Activated CD4-positive, alpha-beta T cell treated with anti-CD3 and anti-CD28 coated beads, Interleukin-2, amount 10 ng/mL, durations not matched to agents 24 days and 14 days (primary cell): ENCODE data around the gene STARD7. TPM values are rescaled to one million over a fixed set of nuclear protein-coding genes. Genes with fewer than 3 reads are reported as not detected.

ENCODE experiments used
- DNase-seq: peaks from one replicate; pipeline ENCODE4 v3.0.0; 2022
- H3K27ac Mint-ChIP-seq: one replicate; pipeline ENCODE4 v1.8.0; 2022; ENCODE audit warnings: mild to moderate bottlenecking, mixed read lengths
- H3K27me3 Mint-ChIP-seq: one replicate; pipeline ENCODE4 v1.8.0; 2022; ENCODE audit warnings: mixed read lengths
- H3K36me3 Mint-ChIP-seq: one replicate; pipeline ENCODE4 v1.8.0; 2022; ENCODE audit warnings: low read depth, mild to moderate bottlenecking, mixed read lengths
- H3K4me1 Mint-ChIP-seq: one replicate; pipeline ENCODE4 v1.8.0; 2021; ENCODE audit warnings: mixed read lengths
- H3K4me3 Mint-ChIP-seq: one replicate; pipeline ENCODE4 v1.8.0; 2022; ENCODE audit warnings: mild to moderate bottlenecking, moderate library complexity, mixed read lengths
- H3K9me3 Mint-ChIP-seq: one replicate; pipeline ENCODE4 v1.8.0; 2021; ENCODE audit warnings: mixed read lengths
- intact Hi-C: fragments of 100-400 bp; cut with micrococcal nuclease; formaldehyde crosslinking; loops from one replicate; pipeline ENCODE4 v1.15.1; 2023
- total RNA-seq: library from RNA; stranded (reverse); gene quantifications from 2 replicates; pipeline ENCODE4 v1.2.3, GENCODE V29; 2022

The STARD7 gene
- total RNA-seq, 1 donor from 2014 or later, result 212 TPM

DNA sequence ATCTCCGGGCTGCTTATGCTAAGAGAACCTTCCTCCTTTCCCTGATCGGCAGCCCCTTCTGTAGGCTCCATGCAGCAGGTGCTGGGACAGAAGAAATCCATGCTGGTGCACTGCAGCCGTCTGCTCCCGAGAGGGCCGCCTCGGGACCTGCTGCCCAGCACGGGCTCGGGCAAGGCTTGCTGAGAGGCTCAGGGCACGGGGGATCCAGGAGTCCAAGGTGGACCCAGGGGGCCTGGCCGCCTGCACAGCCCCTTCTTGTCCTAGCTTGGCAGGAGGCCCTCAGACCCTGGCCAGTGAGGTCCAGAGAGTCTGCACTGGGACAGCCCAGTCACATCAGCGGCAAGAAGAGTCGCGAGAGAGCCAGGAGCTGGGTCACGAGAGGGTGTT is 50.1 kb downstream of the STARD7 start:
- intact Hi-C loops, result no loop called here
- Mint-ChIP-seq H3K27ac (peak overlapping the region; percentile 92), H3K4me1 (peaks cover 62% of the 10 kb centered on the region), H3K27me3 (no peaks in the 10 kb centered on the region), H3K9me3 (peaks cover 3% of the 10 kb centered on the region), H3K36me3 (peaks cover 3% of the 10 kb centered on the region), H3K4me3 (peak overlapping the region; percentile 70)
- DNase-seq, result no peak

- DNase-seq, result peak; percentile 92
- Mint-ChIP-seq H3K27me3 (no peaks in the 10 kb centered on the region), H3K9me3 (peaks cover 3% of the 10 kb centered on the region), H3K4me3 (peak overlapping the region; percentile 70), H3K27ac (peak overlapping the region; percentile 92), H3K4me1 (peaks cover 64% of the 10 kb centered on the region), H3K36me3 (peaks cover 3% of the 10 kb centered on the region)
- intact Hi-C loops, result loop anchor here (1.0 kb wide), 2 partner anchors 12 to 16 kb away; no protein-coding TSS in a partner anchor
Observed at GRCh38 chr2:96157649-96158553, 50.7 kb downstream of the STARD7 start.

GRCh38 chr2:96156926-96157648 is 51.5 kb downstream of the STARD7 start:
- intact Hi-C loops, result loop anchor here (1.0 kb wide), 2 partner anchors 11 to 17 kb away; no protein-coding TSS in a partner anchor
- peak; percentile 65 for DNase-seq
- Mint-ChIP-seq H3K36me3 (peaks cover 3% of the 10 kb centered on the region), H3K9me3 (peaks cover 3% of the 10 kb centered on the region), H3K27ac (peak overlapping the region; percentile 92), H3K4me3 (peak overlapping the region; percentile 70), H3K4me1 (peaks cover 61% of the 10 kb centered on the region), H3K27me3 (no peaks in the 10 kb centered on the region)

DNA sequence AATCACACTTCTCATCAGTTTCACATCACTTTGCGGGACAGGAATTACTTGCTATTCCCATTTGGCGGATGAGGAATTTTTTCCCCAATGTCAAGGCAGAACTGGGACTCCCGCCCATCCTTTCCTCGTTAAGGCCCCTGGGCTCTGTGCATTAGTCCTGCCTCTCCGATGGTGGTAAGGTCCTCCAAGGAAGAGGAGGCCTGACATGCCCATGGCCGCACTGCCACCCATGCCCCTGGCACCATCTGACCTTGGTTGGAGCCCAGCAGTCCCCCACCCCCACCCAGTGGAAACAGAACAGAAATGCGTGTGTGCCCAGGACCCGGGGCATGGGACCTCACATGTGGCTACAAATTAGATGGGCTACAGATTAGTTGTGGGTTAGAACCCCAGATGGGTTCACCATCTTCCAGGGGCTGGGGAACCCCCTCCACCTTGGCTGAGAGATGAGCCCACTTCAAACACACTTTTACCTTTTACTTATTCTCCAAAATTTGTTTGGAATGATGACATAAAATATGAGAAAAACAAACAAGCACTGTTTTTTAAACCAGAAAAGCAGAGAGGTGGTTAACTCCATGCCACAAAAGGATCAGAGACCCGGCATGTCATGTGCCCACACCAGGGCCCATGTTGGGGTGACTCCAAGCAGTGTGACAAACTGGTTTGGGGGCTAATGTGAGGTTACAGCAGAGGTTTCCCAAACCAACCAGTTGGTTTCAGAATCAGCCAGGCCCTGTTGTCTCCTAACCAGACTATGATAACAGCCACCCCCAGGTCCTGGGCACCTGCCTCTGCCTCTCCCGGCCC is 52.4 kb downstream of the STARD7 start:
- Mint-ChIP-seq H3K27me3 (no peaks in the 10 kb centered on the region), H3K4me1 (peaks cover 63% of the 10 kb centered on the region), H3K4me3 (peak overlapping the region; percentile 70), H3K27ac (peak overlapping the region; percentile 92), H3K36me3 (peaks cover 3% of the 10 kb centered on the region), H3K9me3 (peaks cover 3% of the 10 kb centered on the region)
- peak; percentile 82 for DNase-seq
- intact Hi-C loops, result no loop called here

GRCh38 chr2:96154506-96155380 is 53.9 kb downstream of the STARD7 start:
- Mint-ChIP-seq H3K4me1 (peaks cover 66% of the 10 kb centered on the region), H3K36me3 (peaks cover under 1% of the 10 kb centered on the region), H3K27me3 (no peaks in the 10 kb centered on the region), H3K4me3 (no peak overlapping the region), H3K27ac (peak overlapping the region; percentile 63), H3K9me3 (peaks cover under 1% of the 10 kb centered on the region)
- no peak for DNase-seq
- intact Hi-C loops, result no loop called here

DNA sequence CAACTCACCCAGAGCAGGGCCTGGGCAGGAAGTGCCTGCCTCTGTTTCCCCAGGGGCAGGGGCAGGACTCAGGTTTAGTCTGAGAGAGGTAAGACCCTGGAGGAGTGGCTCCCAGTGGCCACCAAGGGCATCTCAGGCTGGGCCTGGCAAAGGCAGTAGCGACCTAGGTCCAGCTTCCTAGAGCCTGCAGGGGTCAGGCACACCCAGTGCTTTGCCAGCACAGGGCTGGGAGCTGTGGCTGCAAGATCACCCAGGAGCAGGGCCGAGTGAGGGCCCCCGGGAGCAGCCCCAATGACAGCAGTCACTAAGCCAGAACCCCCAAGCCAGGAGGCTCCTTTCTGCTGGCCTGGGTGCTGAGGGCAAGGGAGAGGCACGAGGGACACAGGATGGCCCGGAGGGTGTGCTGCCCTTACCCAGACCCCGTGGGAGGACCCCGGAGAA is 54.6 kb downstream of the STARD7 start:
- Mint-ChIP-seq H3K4me1 (peaks cover 63% of the 10 kb centered on the region), H3K36me3 (no peaks in the 10 kb centered on the region), H3K9me3 (no peaks in the 10 kb centered on the region), H3K27me3 (no peaks in the 10 kb centered on the region), H3K4me3 (no peak overlapping the region), H3K27ac (no peak overlapping the region)
- DNase-seq, result no peak
- intact Hi-C loops, result no loop called here

DNA sequence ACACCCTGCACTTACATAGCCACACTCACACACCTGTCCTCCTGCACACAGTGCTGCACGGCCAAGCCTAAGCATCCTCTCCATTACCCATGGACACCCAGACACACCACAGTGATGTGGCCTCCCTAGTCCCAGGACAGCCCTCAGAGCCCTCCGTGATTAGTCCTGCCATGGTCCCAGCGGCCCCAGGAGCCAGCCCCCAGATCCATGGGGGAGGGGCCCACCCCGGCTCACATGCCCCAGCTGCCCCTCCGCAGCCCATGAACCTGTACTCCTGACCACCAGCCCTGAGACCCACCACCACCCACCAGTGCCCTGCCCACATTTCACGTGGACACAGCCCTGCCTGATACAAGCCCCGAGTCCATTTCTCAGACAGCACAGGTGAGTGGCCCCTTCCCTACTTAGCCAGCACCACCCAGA is 55.3 kb downstream of the STARD7 start:
- H3K9me3 Mint-ChIP-seq, result no peaks in the 10 kb centered on the region
- no peak overlapping the region for H3K4me3 Mint-ChIP-seq
- H3K4me1 Mint-ChIP-seq, result peaks cover 66% of the 10 kb centered on the region
- H3K27ac Mint-ChIP-seq, result peak overlapping the region; percentile 64
- no peaks in the 10 kb centered on the region for H3K36me3 Mint-ChIP-seq
- no peaks in the 10 kb centered on the region for H3K27me3 Mint-ChIP-seq
- no peak for DNase-seq
- intact Hi-C loops, result no loop called here

GRCh38 chr2:96152304-96153161 is 56.1 kb downstream of the STARD7 start:
- H3K9me3 Mint-ChIP-seq, result no peaks in the 10 kb centered on the region
- DNase-seq, result peak; percentile 55
- H3K4me3 Mint-ChIP-seq, result no peak overlapping the region
- H3K27me3 Mint-ChIP-seq, result no peaks in the 10 kb centered on the region
- no peaks in the 10 kb centered on the region for H3K36me3 Mint-ChIP-seq
- intact Hi-C loops, result no loop called here
- peaks cover 66% of the 10 kb centered on the region for H3K4me1 Mint-ChIP-seq
- H3K27ac Mint-ChIP-seq, result peak overlapping the region; percentile 29

DNA sequence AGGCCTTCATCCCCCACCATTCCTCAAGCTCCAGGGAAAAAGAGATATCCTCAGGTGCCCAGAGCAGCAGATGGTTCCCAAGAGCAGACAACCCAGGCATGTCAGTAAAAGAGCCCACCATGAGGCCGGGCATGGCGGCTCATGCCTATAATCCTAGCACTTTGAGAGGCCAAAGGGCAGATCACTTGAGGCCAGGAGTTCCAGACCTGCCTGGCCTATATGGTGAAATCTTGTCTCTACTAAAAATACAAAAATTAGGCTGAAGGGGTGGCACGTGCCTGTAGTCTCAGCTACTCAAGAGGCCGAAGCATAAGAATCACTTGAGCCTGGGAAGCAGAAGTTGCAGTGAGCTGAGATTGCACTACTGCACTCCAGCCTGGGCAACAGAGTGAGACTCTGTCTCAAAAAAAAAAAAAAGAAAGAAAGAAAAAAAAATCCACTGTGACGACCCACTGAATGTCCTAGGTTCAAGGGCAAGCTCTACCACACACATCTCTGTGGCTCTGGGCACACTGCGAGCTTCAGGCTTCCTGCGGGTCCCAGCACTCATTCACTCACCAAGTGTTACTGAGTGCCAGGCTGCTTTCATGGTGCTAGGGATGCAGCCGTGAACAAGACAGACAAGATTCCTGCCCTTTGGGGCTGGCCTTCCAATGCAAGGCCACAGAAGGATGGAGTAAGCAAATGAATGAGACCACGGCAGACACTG is 56.9 kb downstream of the STARD7 start:
- intact Hi-C loops, result no loop called here
- Mint-ChIP-seq H3K27ac (peak overlapping the region; percentile 58), H3K36me3 (no peaks in the 10 kb centered on the region), H3K27me3 (no peaks in the 10 kb centered on the region), H3K4me3 (no peak overlapping the region), H3K9me3 (no peaks in the 10 kb centered on the region), H3K4me1 (peaks cover 66% of the 10 kb centered on the region)
- peak; percentile 55 for DNase-seq

GRCh38 chr2:96150791-96151594 is 57.6 kb downstream of the STARD7 start:
- no peaks in the 10 kb centered on the region for H3K27me3 Mint-ChIP-seq
- H3K4me3 Mint-ChIP-seq, result no peak overlapping the region
- H3K9me3 Mint-ChIP-seq, result no peaks in the 10 kb centered on the region
- H3K4me1 Mint-ChIP-seq, result peaks cover 63% of the 10 kb centered on the region
- DNase-seq, result peak; percentile 56
- no peaks in the 10 kb centered on the region for H3K36me3 Mint-ChIP-seq
- peak overlapping the region; percentile 58 for H3K27ac Mint-ChIP-seq
- intact Hi-C loops, result no loop called here

- Mint-ChIP-seq H3K9me3 (no peaks in the 10 kb centered on the region), H3K4me3 (no peak overlapping the region), H3K4me1 (peaks cover 63% of the 10 kb centered on the region), H3K27me3 (no peaks in the 10 kb centered on the region), H3K27ac (peak overlapping the region; percentile 56), H3K36me3 (no peaks in the 10 kb centered on the region)
- peak; percentile 60 for DNase-seq
- intact Hi-C loops, result no loop called here
Observed at GRCh38 chr2:96150007-96150640, 58.5 kb downstream of the STARD7 start.
